K562 (cell line): Measurements from ENCODE around the gene CDADC1.

Experiments used
- CBFA2T2 ChIP-seq: fragments of 450-650 bp; conservative IDR thresholded peaks from 2 replicates; pipeline ENCODE4 v1.6.1; 2017; ENCODE audit warnings: mild to moderate bottlenecking
- CHD2 ChIP-seq: IDR thresholded peaks from 2 replicates; pipeline ENCODE4 v1.6.1; 2011; ENCODE audit warnings: low read depth, low read length
- CTCF ChIP-seq, 3 experiments: IDR thresholded peaks in 2 of 3; conservative IDR thresholded peaks in 1 of 3; 2 replicates each; pipeline ENCODE4 v1.5.1; 2011 to 2012; ENCODE audit warnings: low read length in 3 of 3, mild to moderate bottlenecking in 3 of 3, control low read depth in 2 of 3, improper control_type of control experiment in 1 of 3, inconsistent platforms in 1 of 3, low read depth in 1 of 3, mixed read lengths in 1 of 3, moderate library complexity in 1 of 3; ENCODE audit not compliant: insufficient read depth in 2 of 3
- FOS ChIP-seq: IDR thresholded peaks from 3 replicates; pipeline ENCODE4 v1.6.1; 2011; ENCODE audit not compliant: insufficient read length; ENCODE audit errors: extremely low read depth
- STAT6 ChIP-seq: sonication (generic); formaldehyde crosslinking; IDR thresholded peaks from 2 replicates; pipeline ENCODE4 v1.8.1; 2023; ENCODE audit warnings: mild to moderate bottlenecking, missing genetic modification reagents
- TAF15 ChIP-seq: fragments of 200-400 bp; formaldehyde crosslinking; IDR thresholded peaks from 2 replicates; pipeline ENCODE4 v1.6.1; 2017; ENCODE audit warnings: mild to moderate bottlenecking, low read depth, low read length, moderate library complexity
- ZNF384 ChIP-seq: IDR thresholded peaks from 2 replicates; pipeline ENCODE4 v1.6.1; 2012; ENCODE audit warnings: low read depth, low read length, improper control_type of control experiment

- no peak for TF ChIP-seq CTCF (IDR thresholded peaks at IDR 0.05 in 2 of 3, conservative IDR thresholded peaks at IDR 0.05 in 1 of 3; ENCODE audit: insufficient read depth in 2 of 3, low read depth in 1 of 3, low read length in 3 of 3)
- TF ChIP-seq ZNF384, result no peak
- TF ChIP-seq TAF15, result no peak
- no peak for TF ChIP-seq CBFA2T2
- TF ChIP-seq STAT6 (CRISPR knock-in tag), result no peak
- TF ChIP-seq CHD2, result no peak
- no peak for TF ChIP-seq FOS
Measured at GRCh38 chr13:49235856-49236431, 11.8 kb upstream of the CDADC1 start.
